Bronchial epithelial cell (primary cell): ENCODE data around the gene INPP5B. TPM values are rescaled to one million over a fixed set of nuclear protein-coding genes. Genes with fewer than 3 reads are reported as not detected.
"Not testable (repeated sequence)": the region's sequence is repeated elsewhere in the genome, so short reads cannot be mapped to it uniquely, and the experiment has no call there.

Experiments
- DNase-seq: peaks from one replicate; pipeline ENCODE4 v3.0.0-alpha.2; 2010; ENCODE audit warnings: low read depth
- FAIRE-seq: peaks from 2 replicates; lab custom pipeline; 2011; peaks lifted over from hg19 to GRCh38; lab: Jason Lieb, UNC
- H3K27me3 ChIP-seq: 2 replicates; pipeline ENCODE4 v1.5.1; 2011; ENCODE audit warnings: low read length; ENCODE audit not compliant: control insufficient read depth, insufficient read depth
- H3K36me3 ChIP-seq: 2 replicates; pipeline ENCODE4 v1.5.1; 2011; ENCODE audit warnings: low read length; ENCODE audit not compliant: control insufficient read depth, insufficient read depth
- H3K4me3 ChIP-seq: 2 replicates; pipeline ENCODE4 v1.5.1; 2011; ENCODE audit warnings: mild to moderate bottlenecking, low read depth, low read length, control low read depth
- CTCF ChIP-seq: IDR thresholded peaks from 2 replicates; pipeline ENCODE4 v1.5.1; 2011; ENCODE audit warnings: mild to moderate bottlenecking, moderate library complexity, low read length, control low read depth, inconsistent platforms; ENCODE audit not compliant: insufficient read depth, severe bottlenecking
- total RNA-seq: library from RNA; depleted of rRNA; stranded (reverse); fragments of >200 nt; gene quantifications from 2 replicates; pipeline ENCODE4 v1.2.1, GENCODE V29; 2014

Gene INPP5B
- total RNA-seq, 1 donor from 2014 or later = 8.4 TPM

- no peaks in the 10 kb centered on the region for H3K27me3 ChIP-seq
- TF ChIP-seq CTCF = no peak
- FAIRE-seq = no peak
- H3K4me3 ChIP-seq = no peak overlapping the region
- no peaks in the 10 kb centered on the region for H3K36me3 ChIP-seq
- DNase-seq = no peak
Observed at GRCh38 chr1:37902983-37903382, 43.9 kb downstream of the INPP5B start.

GRCh38 chr1:37901893-37902225 is 45.0 kb downstream of the INPP5B start:
- FAIRE-seq (no peak), DNase-seq (no peak)
- H3K27me3 ChIP-seq = no peaks in the 10 kb centered on the region
- H3K36me3 ChIP-seq = no peaks in the 10 kb centered on the region
- no peak overlapping the region for H3K4me3 ChIP-seq
- no peak for TF ChIP-seq CTCF

GRCh38 chr1:37901191-37901892 is 45.5 kb downstream of the INPP5B start:
- no peak overlapping the region for H3K4me3 ChIP-seq
- no peak for DNase-seq
- TF ChIP-seq CTCF = no peak

GRCh38 chr1:37897563-37897962 is 49.3 kb downstream of the INPP5B start:
- H3K36me3 ChIP-seq, H3K27me3 ChIP-seq, FAIRE-seq, H3K4me3 ChIP-seq, DNase-seq: not testable (repeated sequence)

More at GRCh38 chr1:37901191-37901892, 45.5 kb downstream of the INPP5B start:
- FAIRE-seq = no peak
- Histone ChIP-seq H3K36me3 (no peaks in the 10 kb centered on the region), H3K27me3 (no peaks in the 10 kb centered on the region)

GRCh38 chr1:37893673-37894072 is 53.2 kb downstream of the INPP5B start:
- H3K27me3 ChIP-seq = no peaks in the 10 kb centered on the region
- no peak for TF ChIP-seq CTCF
- FAIRE-seq = no peak
- no peak for DNase-seq
- no peaks in the 10 kb centered on the region for H3K36me3 ChIP-seq
- no peak overlapping the region for H3K4me3 ChIP-seq

GRCh38 chr1:37892151-37893047 is 54.5 kb downstream of the INPP5B start:
- no peaks in the 10 kb centered on the region for H3K27me3 ChIP-seq
- no peaks in the 10 kb centered on the region for H3K36me3 ChIP-seq
- DNase-seq = no peak
- TF ChIP-seq CTCF = no peak
- no peak for FAIRE-seq
- H3K4me3 ChIP-seq = no peak overlapping the region
